ES-I3 (cell line): Measurements from ENCODE around the gene SPNS2.

Source experiments
- H3K36me3 ChIP-seq: 2 replicates; pipeline ENCODE4 v1.6.1; 2013; ENCODE audit warnings: mild to moderate bottlenecking, low read length, control low read depth, moderate library complexity; ENCODE audit not compliant: insufficient read depth
- H3K4me1 ChIP-seq: 2 replicates; pipeline ENCODE4 v1.6.1; 2013; ENCODE audit warnings: mild to moderate bottlenecking, control low read depth, low read length; ENCODE audit not compliant: insufficient read depth
- H3K9ac ChIP-seq: 2 replicates; pipeline ENCODE4 v1.6.1; 2013; ENCODE audit warnings: low read depth, mild to moderate bottlenecking, low read length, moderate library complexity
- H3K9me3 ChIP-seq: 2 replicates; pipeline ENCODE4 v1.6.1; 2013; ENCODE audit warnings: mild to moderate bottlenecking, low read length, moderate library complexity; ENCODE audit not compliant: control insufficient read depth, insufficient read depth

SPNS2 gene

DNA sequence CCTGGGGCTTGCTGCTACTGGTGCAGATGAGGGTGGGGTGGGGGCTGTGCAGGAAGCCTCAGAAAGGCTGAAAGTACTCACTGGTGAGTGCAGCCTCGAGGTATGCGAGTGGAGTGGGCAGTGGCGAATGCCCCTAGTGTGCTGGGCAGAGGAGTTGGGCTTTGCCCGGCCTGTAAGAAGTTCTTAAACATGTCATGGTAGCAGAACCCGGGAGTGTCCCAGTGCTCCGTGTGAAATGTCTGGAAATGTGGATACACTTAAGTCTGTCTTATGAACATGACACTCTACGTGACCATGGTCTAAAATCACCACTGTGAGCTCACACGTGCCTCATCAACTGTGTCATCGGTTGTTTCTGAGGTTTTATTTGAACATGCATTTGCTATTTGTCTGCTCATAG, 87.4 kb downstream of the SPNS2 start:
- H3K9ac ChIP-seq, result no peak overlapping the region
- H3K4me1 ChIP-seq, result peaks cover 13% of the 10 kb centered on the region
- no peaks in the 10 kb centered on the region for H3K36me3 ChIP-seq
- no peaks in the 10 kb centered on the region for H3K9me3 ChIP-seq

DNA sequence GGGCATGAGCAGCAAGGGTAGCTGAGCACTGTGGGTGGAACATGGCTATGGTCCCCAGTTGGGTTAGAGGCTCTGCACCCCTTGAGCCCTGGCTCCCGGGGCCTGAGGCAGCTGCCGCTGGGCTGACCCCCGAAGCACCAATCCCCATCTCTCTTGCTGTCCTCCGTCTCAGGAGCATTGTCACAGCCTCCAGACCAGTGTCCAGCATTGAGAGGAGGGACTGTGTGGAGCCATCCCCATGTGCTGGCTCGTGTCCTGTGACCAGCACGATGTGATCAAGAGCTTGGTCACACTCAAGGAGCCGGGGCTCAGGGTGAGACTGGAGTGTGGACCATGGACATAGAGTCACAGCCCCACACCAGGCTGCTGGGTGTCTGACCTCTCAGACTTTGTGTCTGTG, 88.5 kb downstream of the SPNS2 start:
- H3K9me3 ChIP-seq, result no peaks in the 10 kb centered on the region
- no peaks in the 10 kb centered on the region for H3K36me3 ChIP-seq
- H3K9ac ChIP-seq, result no peak overlapping the region
- H3K4me1 ChIP-seq, result peaks cover 13% of the 10 kb centered on the region

DNA sequence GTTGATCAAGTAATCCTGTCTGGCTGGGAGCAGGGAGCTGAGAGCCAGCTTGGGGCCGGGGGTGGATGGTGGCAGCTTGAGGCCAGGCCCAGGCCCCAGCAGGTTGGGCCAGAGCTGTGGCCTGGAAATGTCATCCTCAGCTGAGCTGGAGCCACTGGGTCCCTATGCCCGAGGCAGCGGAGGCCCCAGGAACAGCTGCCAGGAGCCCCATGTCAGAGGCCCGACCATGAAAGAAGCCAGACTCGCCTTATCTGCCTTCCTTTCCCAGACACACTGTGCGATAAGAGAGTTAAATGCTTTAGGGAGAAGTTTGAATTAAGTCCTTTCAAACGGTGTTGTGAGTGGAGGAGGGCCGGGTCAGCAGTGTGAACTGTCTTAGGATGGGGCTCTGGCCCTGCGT, 89.1 kb downstream of the SPNS2 start:
- peaks cover 7% of the 10 kb centered on the region for H3K4me1 ChIP-seq
- no peak overlapping the region for H3K9ac ChIP-seq
- H3K9me3 ChIP-seq, result no peaks in the 10 kb centered on the region
- no peaks in the 10 kb centered on the region for H3K36me3 ChIP-seq

DNA sequence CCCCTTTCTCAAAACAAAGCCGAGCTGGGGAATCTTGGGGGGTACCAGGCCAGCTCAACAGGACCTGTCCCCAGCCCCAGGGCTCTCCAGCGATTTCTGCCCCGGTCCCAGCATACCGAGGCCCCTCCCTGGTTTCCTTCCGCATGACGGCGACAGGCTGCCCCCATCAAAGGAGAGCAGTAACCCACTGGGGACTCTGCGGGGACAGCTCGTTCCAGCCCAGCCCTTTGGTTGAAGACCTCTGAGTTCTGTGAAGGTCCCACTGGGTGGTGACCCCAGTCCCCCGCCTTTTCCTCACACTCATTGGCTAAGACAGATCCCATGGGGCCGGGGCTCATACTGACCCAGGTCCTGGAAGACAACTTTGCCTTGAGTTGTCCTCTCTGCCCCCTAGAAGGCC, 89.7 kb downstream of the SPNS2 start:
- Histone ChIP-seq H3K4me1 (peaks cover 2% of the 10 kb centered on the region), H3K36me3 (no peaks in the 10 kb centered on the region), H3K9me3 (no peaks in the 10 kb centered on the region), H3K9ac (no peak overlapping the region)
